Activated CD4-positive, alpha-beta T cell treated with anti-CD3 and anti-CD28 coated beads, Interleukin-2, amount 50 U/mL, for 4 hours (primary cell): ENCODE results near the gene GLB1L3.

Experiments
- DNase-seq, 2 experiments: peaks; one replicate each; pipeline ENCODE4 v3.0.0-alpha.2; 2020

Gene GLB1L3

DNA sequence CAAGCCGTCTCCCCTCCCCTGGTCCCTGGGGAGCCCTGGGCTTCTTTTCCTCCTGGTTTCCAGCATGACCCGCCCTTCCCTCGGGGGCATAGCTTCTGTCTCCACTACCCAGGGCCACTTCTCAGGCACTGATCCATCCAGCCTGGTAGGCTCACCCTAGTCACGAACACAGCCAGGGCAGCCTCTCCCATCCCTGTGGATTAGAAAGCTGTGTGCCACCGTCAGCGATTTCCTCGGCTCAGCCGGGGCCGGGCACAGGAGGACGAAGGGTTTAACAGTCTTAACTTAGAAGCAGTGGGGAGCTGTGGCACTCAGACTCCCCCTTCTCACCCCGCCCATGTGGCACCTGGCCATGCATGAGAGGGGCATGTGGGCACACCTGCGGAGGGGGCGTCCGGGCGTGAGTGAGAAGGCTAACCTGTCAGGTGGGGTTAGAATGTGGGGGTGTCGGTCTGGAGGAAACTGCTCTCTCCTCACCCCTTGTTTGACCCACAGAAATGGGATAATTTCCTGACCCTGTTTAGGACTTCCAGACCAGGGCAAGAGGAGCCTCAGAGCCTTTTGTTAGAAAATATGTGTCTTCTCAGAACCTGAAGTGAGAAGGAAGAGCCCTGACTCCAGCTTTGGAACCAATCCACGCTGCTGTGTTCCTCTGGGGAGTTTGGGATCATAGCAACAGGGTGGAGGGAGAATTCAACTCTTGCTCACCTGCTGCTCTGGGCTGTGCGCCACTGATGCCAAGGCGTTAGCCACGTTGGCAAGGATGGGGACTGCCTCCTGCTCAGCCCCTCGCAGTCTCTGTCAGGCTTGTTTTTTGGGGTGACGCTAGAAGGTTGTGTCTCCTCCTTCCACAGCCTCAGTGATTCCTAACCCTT is 70.2 kb downstream of the GLB1L3 start:
- DNase-seq, result no peak

DNA sequence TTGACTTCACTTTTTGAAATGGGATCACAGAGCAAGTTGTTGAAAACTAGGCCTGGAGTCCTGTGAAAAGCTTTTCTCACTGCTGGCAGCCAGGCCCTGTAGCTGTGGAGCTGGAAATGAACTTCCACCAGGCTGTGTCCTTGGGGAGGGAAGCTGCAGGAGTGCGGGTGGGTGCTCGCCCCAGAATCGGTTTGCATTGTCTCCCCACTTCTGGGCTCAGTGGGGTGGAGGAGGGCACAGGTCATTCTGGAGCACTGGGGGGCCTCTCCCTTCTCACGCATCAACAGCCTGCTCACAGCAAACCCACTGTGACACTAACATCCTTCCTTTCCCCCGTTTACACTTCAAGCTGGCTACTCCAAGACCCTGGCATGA is 70.8 kb downstream of the GLB1L3 start:
- no peak for DNase-seq

DNA sequence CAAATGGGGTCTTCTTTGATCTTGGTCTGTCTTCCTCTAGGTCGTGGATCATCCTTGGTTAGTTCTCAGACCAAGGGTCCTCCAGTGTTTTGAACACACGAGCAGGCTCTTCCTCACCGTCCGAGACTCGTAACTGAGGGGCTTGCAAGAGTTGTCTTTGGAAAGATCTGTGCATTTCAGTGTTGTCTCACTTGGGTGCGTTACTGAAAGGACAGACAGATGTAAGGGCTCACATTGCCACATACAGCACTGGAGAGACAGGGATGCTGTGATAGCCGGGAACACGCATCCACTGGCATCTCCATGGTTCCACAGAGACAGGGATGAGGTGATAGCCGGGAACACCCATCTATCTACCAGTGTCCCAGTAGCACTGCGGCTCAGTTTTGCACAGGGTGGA is 71.3 kb downstream of the GLB1L3 start:
- DNase-seq, result no peak

DNA sequence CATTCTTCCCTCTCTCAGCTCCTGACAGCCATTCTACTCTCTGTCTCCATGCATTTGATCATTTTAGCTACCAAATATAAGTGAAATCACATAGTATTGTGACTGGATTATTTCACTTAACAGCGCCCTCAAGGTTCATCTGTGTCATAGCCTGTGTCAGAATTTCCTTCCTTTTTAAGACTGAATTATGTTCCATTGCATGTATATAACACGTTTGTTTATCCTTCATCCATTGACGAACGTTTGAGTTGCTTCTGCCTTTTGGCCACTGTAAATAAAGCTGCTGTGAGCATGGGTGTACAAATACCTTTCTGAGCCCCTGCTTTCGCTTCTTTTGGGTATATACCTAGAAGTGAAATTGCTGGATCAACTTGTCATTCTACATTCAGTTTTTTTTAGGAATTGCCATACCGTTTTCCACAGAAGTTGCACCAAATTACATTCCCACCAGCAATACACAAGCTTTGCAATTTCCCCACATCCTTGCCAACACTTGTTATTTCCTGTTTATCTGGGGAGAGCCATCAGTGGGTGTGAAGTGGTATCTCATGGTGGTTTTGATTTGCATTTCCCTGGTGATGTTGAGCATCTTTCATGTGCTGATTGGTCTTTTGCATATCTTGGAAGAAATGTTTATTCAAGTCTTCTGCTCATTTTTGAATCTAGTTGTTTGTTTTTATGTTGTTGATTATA is 73.1 kb downstream of the GLB1L3 start:
- DNase-seq, result no peak

DNA sequence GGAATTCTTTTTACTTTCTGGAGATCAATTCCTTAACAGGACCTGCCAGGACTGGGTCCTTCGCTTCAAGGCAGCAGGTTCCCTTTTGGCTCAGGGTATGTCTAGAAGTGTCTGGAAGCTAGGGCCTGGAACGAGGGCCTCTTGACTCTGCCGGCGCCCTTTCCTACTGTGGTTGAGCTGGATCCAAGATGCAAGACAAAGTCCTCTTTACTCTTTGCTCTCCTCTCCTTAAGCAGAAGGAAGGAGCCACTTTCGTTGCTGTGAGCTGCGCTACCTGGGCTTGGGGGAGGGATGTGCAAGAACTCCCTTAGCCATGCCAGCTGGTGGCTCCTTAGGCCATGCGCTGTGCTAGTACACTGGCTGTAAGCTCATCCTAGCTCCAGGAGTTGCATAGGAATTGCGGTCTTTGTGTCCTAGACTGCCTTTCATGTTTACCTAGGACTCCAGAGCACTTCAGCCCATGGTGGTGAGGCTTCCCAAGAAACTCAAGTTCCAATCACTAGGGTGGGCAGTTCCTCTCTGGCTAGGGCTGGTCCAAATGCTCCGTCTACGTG is 73.7 kb downstream of the GLB1L3 start:
- DNase-seq, result no peak

DNA sequence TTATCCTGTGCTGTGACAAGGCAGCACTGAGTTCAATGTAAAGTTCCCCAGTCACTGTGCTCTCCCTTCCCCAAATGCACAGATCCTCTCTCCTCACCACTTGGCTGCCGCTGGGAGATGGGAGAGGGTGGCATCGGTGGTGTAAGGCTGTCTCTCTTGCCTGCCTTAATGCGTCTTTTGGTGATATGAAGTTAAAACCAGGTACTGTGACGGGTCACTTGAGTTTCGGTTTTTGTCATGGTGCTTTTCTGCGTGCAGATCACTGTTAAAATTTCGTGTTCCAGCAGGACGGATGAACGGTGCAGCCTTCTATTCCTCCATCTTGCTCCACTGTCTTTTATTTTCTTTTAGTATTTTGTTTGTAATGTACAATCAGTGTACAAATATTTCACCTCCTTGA is 74.2 kb downstream of the GLB1L3 start:
- no peak for DNase-seq

DNA sequence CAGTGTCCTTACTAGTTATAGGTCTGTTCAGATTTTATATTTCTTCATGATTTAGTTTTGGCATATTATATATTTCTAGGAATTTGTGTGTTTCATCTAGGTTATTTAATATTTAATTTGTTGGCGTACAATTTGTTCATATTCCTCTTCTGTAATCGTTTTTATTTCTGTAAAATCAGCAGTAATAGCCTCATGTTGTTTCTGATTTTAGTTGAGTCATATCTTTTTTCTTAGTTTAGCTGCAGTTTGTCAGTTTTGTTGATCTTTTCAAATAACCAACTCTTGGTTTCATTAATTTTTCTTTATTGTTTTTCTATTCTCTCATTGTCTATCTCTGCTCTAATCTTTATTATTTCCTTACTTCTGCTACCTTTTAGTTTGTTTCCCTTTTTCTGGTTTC is 75.9 kb downstream of the GLB1L3 start:
- no peak for DNase-seq

DNA sequence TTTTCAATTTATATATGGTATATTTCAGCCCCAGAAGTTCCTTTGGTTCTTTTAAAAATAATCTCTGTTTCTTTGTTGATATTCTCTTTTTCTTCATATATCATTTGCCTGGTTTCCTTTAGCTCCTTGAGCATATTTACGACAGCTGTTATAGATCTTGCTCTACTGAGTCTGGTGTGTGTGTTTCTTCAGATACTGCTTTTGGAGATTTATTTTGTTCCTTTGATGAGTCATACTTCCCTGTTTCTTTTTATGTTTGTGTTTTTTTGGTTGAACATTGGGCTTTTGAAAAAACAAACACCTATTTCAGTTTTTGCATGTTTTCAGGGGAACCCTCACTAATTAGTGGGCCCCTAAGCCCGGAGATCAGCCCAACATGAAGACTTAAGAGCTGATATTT is 79.0 kb downstream of the GLB1L3 start:
- DNase-seq, result no peak

DNA sequence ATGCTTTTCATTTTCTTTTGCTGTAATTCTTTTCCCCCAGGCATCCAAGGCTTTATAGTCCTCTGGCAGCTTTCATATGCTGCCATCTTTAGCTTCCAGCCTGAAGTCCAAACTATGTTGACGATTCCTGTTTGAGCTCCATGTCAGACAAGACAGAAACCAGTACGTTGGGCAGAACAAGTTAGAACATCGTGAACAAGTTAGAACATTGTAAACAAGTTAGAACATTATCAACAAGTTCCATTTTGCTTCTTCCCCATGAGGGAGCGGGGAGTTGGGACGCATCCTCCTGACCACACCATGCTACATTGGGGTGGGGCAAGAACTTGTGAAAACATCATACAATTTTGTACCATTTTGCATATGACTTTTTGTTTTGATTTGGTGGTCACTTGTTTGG is 79.5 kb downstream of the GLB1L3 start:
- no peak for DNase-seq

DNA sequence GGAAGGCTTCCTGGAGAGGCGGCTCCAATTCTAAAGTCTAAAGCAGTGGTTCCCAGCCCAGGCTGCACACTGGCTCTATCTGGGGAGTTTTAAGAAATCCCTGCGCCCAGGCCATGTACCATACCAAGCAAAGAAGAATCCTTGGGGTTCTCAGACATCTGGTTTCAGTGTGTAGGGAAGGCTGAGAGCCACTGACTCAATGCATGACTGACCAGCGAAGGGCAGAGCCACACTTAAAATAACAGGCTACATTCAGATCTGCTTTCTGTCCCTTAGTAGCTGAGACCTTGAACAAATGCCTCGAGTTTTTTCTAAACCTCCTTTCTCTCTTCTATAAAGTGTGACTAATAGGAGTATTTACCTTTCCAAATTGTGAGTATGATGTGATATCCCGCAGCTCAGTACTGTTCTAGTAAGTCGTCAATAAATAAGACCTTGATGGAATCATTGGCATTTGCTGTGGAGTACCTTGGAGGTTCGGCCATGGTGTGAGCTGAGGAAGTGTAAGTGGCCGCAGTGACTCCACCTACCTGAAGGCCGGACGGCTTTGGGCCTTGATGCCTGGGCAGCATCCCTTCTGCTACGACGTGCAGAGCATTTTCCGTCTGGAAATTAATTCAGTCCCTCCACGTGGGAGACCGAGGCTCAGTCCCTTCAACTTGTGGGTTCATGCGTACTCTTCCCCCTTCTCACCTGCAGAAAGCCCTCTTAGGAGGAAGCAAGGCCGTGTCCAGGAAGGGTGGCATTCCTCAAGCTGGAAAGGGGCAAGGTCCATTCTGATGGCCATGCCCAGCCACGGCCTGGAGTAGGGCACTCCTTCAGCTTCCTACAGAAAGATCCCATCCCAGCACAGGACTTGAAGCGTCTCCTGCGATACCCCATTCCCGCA is 80.7 kb downstream of the GLB1L3 start:
- DNase-seq, result no peak

DNA sequence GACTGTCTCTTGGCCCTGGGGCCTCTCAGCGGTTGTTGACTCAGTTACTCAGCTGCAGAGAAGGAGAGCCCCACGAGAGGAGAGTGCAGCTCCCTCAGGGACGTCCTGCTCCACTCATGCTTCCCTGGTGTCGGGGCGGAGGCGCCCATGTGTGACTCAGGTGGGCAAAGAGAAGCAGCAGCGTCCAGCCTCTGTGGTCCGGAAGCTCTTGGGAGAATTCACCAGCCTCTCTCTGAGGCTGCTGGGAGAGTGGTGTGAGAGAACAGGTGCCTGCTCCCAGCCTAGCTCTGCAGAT is 81.3 kb downstream of the GLB1L3 start:
- DNase-seq, result no peak

DNA sequence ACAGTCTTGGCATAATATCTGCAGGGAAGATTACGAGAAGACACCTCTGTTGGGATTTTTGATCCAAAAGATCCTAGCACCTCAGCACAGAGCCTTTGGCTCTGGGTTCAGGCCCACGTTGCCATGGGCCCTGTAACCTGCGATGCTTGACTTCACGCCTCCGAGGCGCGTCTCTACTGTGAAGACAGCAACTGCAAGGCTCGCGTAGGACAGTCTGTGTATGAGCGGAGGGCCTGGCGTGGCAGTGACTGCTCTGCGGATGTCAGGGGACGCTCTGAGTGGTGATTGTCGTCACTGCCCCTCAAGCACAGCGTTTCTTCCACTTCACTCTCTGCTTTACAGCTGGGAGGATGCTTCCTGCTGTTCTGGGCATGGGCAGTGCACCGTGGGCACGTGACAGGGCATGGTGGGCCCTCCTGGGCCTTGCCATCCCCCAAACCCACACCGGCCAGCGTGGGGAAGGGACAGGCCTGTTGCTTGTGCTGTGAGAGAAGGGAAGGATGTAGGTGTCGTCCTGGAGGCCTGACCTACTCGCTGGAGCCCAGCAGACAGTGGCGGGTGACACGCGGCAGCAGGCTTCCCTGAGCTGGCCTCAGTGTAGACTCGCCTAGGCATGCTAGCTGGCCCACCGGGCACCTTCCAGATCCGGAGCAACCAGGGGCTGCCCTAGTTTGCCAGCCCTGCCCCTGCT is 82.1 kb downstream of the GLB1L3 start:
- no peak for DNase-seq

DNA sequence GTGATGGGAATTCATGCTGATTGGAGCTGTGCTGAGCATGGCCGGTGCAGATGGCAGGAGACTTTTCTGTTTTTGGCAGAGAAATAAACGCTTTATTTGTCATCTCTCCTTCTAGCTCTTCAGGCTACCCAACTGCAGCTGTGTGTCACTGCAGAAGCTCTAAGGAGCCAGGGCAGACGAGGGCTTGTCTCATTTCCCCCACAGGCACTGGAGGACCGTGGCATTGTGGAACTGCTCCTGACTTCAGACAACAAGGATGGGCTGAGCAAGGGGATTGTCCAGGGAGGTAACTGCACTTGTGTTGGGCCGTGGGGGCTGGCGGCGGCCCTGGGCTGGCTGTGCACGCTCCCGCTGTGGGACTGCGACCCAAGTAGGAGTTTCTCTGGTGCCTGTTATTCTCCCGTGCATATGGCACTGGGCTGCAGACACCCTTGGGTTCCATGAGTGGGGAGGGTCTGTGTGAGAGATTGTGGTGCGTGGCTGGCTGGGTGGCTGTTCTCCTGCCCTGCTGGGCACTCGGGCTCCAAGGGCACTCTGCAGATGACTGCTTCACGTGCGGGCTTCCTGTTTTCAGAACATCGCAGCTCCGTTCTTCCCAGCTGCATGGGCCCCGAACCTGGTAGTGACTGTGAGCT is 82.8 kb downstream of the GLB1L3 start:
- DNase-seq, result no peak

DNA sequence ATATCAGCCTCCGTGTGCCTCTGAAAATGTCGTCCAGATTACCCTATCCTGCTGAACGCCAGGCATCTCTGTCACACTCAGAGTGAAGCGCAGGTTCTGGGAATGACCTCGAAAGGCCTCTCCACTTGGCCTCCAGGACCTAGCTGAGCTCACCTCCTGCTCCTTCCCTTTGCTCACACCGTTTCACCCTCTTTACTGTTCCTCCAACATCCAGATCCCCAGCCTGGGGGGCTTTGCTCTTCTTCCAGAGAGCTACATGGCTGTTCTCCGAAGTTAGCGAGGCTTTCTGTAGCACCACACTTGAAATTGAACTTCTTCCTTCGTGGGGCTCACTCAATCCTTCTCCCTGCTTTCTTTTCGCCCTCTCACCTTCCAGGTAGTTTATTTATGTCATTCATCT is 83.5 kb downstream of the GLB1L3 start:
- no peak for DNase-seq

DNA sequence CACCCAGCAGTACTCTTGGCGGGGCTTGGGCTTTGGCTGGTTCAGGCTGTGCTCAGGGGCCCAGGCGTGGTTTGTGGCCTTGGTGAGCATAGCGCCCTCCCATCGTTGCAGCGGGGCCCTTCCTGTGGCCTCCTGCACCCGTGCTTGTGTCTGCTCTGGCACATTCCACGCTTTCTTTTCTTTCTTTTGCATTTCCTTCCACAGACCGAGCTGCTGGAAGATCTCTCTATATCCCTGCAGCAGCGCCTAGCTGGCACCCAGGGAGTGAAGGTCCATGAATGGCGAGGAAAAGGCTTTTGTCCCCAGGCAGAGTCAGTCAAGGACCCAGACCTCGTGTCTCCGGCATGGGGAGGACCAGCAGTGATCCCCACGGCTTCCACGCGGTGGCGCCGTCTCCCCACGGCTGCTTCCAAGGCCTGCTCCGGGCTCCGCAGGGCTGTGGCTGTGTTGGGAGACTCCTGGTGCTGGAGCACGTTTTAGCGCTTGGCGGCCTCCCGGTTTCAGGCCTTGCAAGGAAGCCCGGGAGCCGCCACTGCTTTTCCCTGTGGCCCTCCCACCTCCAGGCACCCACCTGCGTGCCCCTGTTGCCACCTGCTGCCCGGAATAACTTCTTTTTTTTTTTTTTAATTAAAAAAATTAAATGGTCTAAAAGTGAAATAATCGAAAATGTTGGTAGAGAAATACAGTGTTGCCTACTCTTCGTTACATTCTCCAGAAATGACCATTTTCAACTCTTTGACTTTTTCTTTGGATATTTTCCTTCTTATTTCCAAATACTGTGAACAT is 84.1 kb downstream of the GLB1L3 start:
- peak; percentile 59 to 65 for DNase-seq

DNA sequence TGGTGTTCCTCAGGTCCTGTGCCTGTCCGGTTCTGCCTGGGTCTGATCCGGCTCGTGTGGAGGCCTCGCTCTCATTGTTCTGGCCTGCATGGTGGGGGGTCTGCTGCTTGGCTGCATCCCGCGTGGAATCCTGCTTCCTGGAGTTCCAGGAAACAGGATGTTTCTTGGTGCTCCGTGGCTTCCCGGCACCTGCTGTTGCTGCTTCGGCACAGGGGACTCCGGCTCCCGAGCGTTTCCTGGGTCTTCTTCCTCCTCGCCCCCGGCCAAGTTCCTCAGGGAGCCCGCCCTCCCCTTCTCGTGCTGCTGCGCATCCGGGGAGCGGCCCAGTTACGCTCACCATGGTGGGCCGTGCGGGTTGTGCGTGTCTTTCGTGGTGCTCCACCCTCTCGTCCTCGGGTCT is 85.5 kb downstream of the GLB1L3 start:
- no peak for DNase-seq

DNA sequence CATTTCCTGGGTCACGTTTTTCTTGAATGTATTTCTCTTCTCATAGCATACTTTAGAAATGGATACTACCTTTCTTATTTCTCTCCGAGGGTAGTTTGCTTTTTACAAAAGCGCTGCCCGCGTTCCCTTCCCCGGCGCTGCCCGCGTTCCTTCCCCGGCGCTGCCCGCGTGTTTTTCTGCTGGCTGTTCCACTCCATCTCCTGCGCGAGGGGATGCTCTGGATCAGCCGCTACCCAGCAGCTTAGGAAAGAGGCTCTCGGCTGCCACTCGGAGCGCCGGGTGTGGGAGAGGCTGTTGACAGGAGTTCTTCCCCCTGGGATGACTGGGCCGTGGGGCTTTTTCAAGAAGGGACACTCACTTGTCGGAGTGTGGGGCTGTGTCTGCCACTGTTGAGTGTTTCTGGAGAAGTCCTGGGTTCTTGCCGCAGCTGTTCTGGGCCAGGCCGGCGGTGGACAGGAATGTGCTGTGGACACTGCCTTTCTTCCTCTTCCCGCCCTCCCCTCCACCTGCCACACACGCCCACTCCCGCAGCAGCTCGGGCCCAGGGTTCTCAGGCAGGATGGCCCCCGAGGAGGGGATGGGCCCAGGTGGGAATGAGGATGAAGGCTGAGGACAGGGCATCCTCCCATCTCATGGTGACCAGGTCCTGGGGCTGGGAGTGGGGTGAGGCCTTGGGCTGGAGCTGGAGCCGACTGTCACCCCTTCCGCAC is 86.2 kb downstream of the GLB1L3 start:
- DNase-seq, result no peak

DNA sequence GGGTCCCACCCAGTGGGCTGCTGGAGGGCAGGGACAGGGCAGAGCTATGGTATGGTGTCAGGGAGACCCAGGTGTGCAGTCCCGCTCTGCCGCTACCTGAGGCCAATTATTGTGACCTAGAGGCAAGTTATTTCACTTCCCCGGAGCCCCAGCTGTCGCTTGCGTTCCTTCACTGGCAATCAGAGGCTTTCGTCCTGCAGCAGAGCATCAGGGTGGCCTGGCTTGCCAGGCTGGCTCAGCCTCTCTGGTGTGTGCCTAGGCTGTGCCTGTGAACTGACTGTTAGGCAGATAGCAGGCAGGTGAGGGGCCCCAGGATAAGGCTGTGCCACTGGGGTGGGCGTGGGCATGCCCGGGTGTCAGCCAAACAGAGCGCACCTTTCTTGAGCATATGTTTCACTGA is 87.0 kb downstream of the GLB1L3 start:
- DNase-seq, result no peak

DNA sequence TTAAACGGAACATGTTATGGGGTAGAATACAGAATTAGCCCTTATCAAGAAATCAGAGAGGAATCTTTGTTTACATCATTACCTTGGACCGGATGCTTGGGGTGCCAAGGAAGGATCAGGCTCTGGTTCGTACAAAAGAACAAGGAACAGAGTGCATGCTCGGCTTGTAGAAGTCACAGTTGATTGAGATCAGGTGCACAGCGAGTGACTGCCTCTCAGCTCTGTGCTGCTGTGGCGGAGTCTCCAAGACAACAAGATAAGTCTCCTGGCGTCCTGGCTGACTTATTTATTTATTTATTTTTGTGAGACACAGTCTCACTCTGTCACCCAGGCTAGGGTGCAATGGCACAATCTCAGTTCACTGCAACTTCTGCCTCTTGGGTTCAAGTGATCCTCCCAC is 87.4 kb downstream of the GLB1L3 start:
- DNase-seq, result no peak

DNA sequence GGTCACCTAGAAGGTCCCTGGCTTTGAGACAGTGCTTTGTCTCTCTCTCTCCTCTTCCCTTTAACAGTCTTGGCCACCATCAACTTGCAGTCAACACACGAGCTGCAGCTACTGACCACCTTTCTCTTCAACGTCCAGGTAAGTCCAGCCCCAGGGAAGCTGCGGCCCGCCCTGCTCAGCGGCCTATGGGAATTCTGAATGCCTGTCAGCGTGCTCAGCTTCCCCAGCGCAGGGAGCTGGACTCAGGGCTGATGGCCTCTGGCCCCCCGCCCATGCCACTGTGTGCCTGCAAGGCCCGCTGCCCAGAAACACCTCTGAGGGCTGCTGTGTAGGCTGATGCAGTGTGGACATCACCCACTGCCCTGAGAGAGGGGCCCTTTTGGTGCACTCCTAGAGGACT is 88.1 kb downstream of the GLB1L3 start:
- DNase-seq, result no peak
